Islet precursor cell (in vitro differentiated cells): ENCODE measurements around the gene POLE4.
A peak's percentile ranks its signal among the peaks of the same experiment; 100 is the strongest.

Source experiments
- DNase-seq: peaks from one replicate; pipeline ENCODE4 v3.0.0-alpha.2; 2018

The POLE4 gene

GRCh38 chr2:74941284-74941683 is 17.2 kb upstream of the POLE4 start:
- DNase-seq: no peak

GRCh38 chr2:74942263-74942662 is 16.2 kb upstream of the POLE4 start:
- DNase-seq: no peak

- DNase-seq: no peak
These were observed 13.3 kb upstream of the POLE4 start for GRCh38 chr2:74944987-74945787.

GRCh38 chr2:74945788-74946331 is 12.6 kb upstream of the POLE4 start:
- no peak for DNase-seq

- no peak for DNase-seq
These were observed 10.7 kb upstream of the POLE4 start for GRCh38 chr2:74947703-74948102.

- no peak for DNase-seq
These were observed 9.7 kb upstream of the POLE4 start for GRCh38 chr2:74948779-74949178.

- no peak for DNase-seq
These were observed 7.2 kb upstream of the POLE4 start for GRCh38 chr2:74951211-74951754.

- no peak for DNase-seq
These were observed 5.9 kb upstream of the POLE4 start for GRCh38 chr2:74952575-74952974.

GRCh38 chr2:74953796-74954499 is 4.5 kb upstream of the POLE4 start:
- no peak for DNase-seq

GRCh38 chr2:74954500-74954874 is 4.0 kb upstream of the POLE4 start:
- no peak for DNase-seq

GRCh38 chr2:74957886-74958273 is 563 bp upstream of the POLE4 start:
- no peak for DNase-seq

- no peak for DNase-seq
These were observed 786 bp downstream of the POLE4 start for GRCh38 chr2:74959106-74959751.

- DNase-seq: no peak
These were observed 8.4 kb downstream of the POLE4 start for GRCh38 chr2:74966887-74967286.

GRCh38 chr2:74975016-74975415 is 16.6 kb downstream of the POLE4 start:
- no peak for DNase-seq

GRCh38 chr2:74979844-74980243 is 21.4 kb downstream of the POLE4 start:
- no peak for DNase-seq

GRCh38 chr2:74982577-74982976 is 24.1 kb downstream of the POLE4 start:
- no peak for DNase-seq

GRCh38 chr2:74983631-74984392 is 25.4 kb downstream of the POLE4 start:
- DNase-seq: no peak

GRCh38 chr2:74984947-74985637 is 26.6 kb downstream of the POLE4 start:
- DNase-seq: peak; percentile 76

GRCh38 chr2:74985978-74986609 is 27.7 kb downstream of the POLE4 start:
- DNase-seq: no peak

GRCh38 chr2:74991977-74992376 is 33.5 kb downstream of the POLE4 start:
- peak; percentile 79 for DNase-seq

GRCh38 chr2:74999468-74999867 is 41.0 kb downstream of the POLE4 start:
- no peak for DNase-seq
